ENCODE data around the gene OR5B2. TPM values are rescaled to one million over a fixed set of nuclear protein-coding genes. Genes with fewer than 3 reads are reported as not detected.

Gene OR5B2
- total RNA-seq = not detected

DNA sequence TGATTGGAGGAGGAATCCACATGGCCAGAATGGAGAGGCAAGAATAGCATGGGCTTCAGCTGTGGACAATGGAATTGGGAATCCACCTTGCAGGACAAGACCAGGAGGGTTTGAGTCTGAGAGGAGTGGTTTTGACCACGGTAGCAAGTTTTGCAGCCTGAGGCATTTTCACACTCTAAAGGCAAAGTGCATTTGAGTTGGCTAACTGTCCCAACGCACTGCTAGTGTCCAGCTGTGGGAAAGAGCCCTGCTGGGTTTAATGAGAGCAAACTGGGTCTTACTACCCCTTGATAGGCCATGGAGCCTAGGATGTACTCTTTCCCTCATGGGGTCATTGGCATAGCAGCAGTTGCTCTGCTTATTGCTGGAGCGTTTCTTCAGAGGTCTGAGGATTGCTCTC, at the start of gene OR5B2:
Gene OR5B2 (minus strand): TSS at position 101 of the 400 bp plus-strand sequence. CDS start 4,860 bp downstream, outside the sequence.

DNA sequence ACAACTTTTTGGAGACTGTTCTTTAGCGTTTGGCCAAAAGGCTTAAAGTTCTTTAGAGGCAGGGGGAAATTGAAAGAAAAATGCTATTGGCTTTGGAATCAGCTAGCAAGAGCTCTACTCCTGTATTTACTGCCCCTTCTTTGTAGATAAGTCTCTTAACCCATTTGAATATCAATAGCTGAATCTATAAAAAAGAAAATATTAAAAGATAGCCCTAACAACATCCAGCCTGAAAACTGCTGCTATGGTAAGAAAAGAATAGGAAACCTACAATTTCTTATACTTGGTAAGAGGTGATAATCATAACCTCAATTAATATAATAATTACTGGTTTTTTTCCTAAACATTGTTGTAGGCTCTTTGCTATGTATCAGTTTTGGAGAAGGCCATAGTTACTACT, 14.2 kb upstream of the OR5B2 start, which contains the start of gene OR5B12:
Gene OR5B12 (minus strand): TSS at position 101 of the 400 bp plus-strand sequence. CDS start 2,085 bp downstream, outside the sequence.

DNA sequence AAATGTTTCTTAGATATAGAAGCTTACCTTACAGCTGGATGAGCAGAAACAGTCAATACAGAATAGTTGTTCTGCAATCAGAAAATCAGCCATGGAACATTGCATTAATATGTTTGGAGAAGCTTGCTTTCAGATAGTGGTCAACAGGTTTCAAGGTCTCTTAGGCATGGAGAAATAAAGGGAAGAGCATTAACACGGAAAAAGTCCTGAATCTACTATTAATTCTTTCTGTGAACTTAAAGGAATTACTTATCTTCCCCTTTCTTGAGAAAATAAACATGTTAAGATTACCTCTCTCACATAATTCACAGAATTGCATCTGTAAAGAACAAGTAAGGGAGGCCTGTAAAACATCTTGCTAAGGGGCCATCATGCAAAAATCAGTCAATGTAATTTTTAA, 21.1 kb downstream of the OR5B2 start, which contains the start of gene OR5B3:
Gene OR5B3 (minus strand): TSS at position 101 of the 400 bp plus-strand sequence. CDS start 3,465 bp downstream, outside the sequence.

Other genes starting within 250 kb of the OR5B2 start
- not detected for gene OR9Q2, start 239.1 kb downstream of the OR5B2 start, total RNA-seq
- not detected for gene OR1S2, start 224.0 kb downstream of the OR5B2 start, total RNA-seq
- gene OR1S1, start 215.4 kb downstream of the OR5B2 start, total RNA-seq = not detected
- not detected for gene OR10Q1, start 199.2 kb downstream of the OR5B2 start, total RNA-seq
- not detected for gene OR10W1, start 159.9 kb downstream of the OR5B2 start, total RNA-seq
- gene OR5B17, start 69.1 kb downstream of the OR5B2 start, total RNA-seq = not detected
- gene OR5B3, start 21.2 kb downstream of the OR5B2 start, total RNA-seq = not detected
- not detected for gene OR5B12, start 14.1 kb upstream of the OR5B2 start, total RNA-seq
- not detected for gene OR5B21, start 80.0 kb upstream of the OR5B2 start, total RNA-seq
- 4.4 TPM for gene LPXN, start 147.7 kb upstream of the OR5B2 start, total RNA-seq
- gene ZFP91, start 150.9 kb upstream of the OR5B2 start, total RNA-seq = 49.5 TPM
- 5.6 TPM for gene CNTF, start 194.5 kb upstream of the OR5B2 start, total RNA-seq

Measured in parietal lobe (tissue), 1 donor.